Thyroid gland (tissue), 4 donors: ENCODE results near the gene DOCK8.

Experiments
- POLR2A ChIP-seq, 2 donors: fragments of 450-650 bp; IDR thresholded peaks; one replicate each; pipeline ENCODE4 v1.6.1; 2017; ENCODE audit warnings: antibody characterized with exemption in 2 of 2, mild to moderate bottlenecking in 2 of 2, moderate library complexity in 1 of 2
- TF ChIP-seq, protein P1 (sequence below), 6 experiments: fragments of 200-600 bp in 3 of 6; fragments of 450-650 bp in 3 of 6; sonication (generic) in 3 of 6; IDR thresholded peaks; one replicate each; pipeline ENCODE4 v1.5.1; 2016 to 2019; ENCODE audit warnings: antibody characterized with exemption in 6 of 6, mild to moderate bottlenecking in 2 of 6, inconsistent platforms in 1 of 6, moderate library complexity in 1 of 6

DNA sequence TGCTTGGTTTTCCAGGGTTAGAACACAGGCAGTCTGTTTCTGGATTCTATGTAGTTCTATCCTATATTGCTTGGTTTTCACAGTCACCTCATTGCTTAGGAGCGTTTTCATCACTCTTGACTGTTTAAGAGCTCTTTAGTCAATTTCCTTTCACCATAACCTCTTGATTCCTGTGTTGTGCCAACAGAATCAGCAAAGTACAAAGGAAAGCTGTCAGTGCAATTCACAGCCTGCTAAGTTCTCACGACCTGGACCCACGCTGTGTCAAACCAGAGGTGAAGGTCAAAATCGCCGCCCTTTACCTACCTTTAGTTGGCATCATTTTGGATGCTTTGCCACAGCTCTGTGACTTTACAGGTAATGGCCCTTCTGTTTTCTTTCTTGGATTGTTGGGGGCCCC is 199.9 kb downstream of the DOCK8 start:
- TF ChIP-seq, protein P1, sequence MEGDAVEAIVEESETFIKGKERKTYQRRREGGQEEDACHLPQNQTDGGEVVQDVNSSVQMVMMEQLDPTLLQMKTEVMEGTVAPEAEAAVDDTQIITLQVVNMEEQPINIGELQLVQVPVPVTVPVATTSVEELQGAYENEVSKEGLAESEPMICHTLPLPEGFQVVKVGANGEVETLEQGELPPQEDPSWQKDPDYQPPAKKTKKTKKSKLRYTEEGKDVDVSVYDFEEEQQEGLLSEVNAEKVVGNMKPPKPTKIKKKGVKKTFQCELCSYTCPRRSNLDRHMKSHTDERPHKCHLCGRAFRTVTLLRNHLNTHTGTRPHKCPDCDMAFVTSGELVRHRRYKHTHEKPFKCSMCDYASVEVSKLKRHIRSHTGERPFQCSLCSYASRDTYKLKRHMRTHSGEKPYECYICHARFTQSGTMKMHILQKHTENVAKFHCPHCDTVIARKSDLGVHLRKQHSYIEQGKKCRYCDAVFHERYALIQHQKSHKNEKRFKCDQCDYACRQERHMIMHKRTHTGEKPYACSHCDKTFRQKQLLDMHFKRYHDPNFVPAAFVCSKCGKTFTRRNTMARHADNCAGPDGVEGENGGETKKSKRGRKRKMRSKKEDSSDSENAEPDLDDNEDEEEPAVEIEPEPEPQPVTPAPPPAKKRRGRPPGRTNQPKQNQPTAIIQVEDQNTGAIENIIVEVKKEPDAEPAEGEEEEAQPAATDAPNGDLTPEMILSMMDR (IDR thresholded peaks at IDR 0.05) = no peak
- TF ChIP-seq POLR2A (IDR thresholded peaks at IDR 0.05) = no peak
